Type B pancreatic cell (in vitro differentiated cells): Measurements from ENCODE around the gene GLIPR1L2. TPM values are rescaled to one million over a fixed set of nuclear protein-coding genes. Genes with fewer than 3 reads are reported as not detected.
"Not testable (repeated sequence)": the region's sequence is repeated elsewhere in the genome, so short reads cannot be mapped to it uniquely, and the experiment has no call there.

Source experiments
- DNase-seq: peaks from one replicate; pipeline ENCODE4 v3.0.0; 2021; ENCODE audit warnings: mixed read lengths; ENCODE audit not compliant: unreplicated experiment; ENCODE audit errors: extremely low spot score
- H3K27ac Mint-ChIP-seq: 2 replicates; pipeline ENCODE4 v1.8.0; 2021; ENCODE audit warnings: mild to moderate bottlenecking, mixed read lengths
- H3K27me3 Mint-ChIP-seq: 2 replicates; pipeline ENCODE4 v1.8.0; 2021; ENCODE audit warnings: mixed read lengths
- H3K36me3 Mint-ChIP-seq: 2 replicates; pipeline ENCODE4 v1.8.0; 2021; ENCODE audit warnings: mixed read lengths
- H3K4me1 Mint-ChIP-seq: one replicate; pipeline ENCODE4 v1.8.0; 2021; ENCODE audit warnings: mixed read lengths; ENCODE audit not compliant: unreplicated experiment
- H3K4me3 Mint-ChIP-seq: 2 replicates; pipeline ENCODE4 v1.8.0; 2021; ENCODE audit warnings: mild to moderate bottlenecking, mixed read lengths
- H3K9me3 Mint-ChIP-seq: 2 replicates; pipeline ENCODE4 v1.8.0; 2021; ENCODE audit warnings: mixed read lengths
- long read RNA-seq: library from polyadenylated mRNA; unstranded; transcript quantifications from one replicate; pipeline ENCODE4 v2.0.0, GENCODE V29; 2020
- total RNA-seq: library from RNA; stranded (reverse); gene quantifications from 2 replicates; pipeline ENCODE4 v1.2.1, GENCODE V29; 2021; ENCODE audit warnings: low replicate concordance
- TF ChIP-seq, protein P1 (sequence below): fragments of 200-600 bp; sonication (generic); conservative IDR thresholded peaks from 2 replicates; pipeline ENCODE4 v1.5.0; 2021; ENCODE audit warnings: antibody characterized with exemption, mild to moderate bottlenecking

Gene GLIPR1L2
- total RNA-seq = 0.17 and 0.77 TPM in 2 replicates
- long read RNA-seq, partial matches to known transcripts = 0 of 4 reads
- long read RNA-seq, other reads (novel, unspliced or antisense) = 0 of 4 reads

- Mint-ChIP-seq H3K9me3 (no peaks in the 10 kb centered on the region), H3K27ac (peak within 1 kb of the TSS; percentile 95), H3K4me3 (peak within 1 kb of the TSS; percentile 95), H3K36me3 (peaks cover 3% of the 10 kb centered on the region), H3K4me1 (peaks cover 23% of the 10 kb centered on the region), H3K27me3 (no peaks in the 10 kb centered on the region)
- peak; percentile 97 for DNase-seq
- TF ChIP-seq, protein P1, sequence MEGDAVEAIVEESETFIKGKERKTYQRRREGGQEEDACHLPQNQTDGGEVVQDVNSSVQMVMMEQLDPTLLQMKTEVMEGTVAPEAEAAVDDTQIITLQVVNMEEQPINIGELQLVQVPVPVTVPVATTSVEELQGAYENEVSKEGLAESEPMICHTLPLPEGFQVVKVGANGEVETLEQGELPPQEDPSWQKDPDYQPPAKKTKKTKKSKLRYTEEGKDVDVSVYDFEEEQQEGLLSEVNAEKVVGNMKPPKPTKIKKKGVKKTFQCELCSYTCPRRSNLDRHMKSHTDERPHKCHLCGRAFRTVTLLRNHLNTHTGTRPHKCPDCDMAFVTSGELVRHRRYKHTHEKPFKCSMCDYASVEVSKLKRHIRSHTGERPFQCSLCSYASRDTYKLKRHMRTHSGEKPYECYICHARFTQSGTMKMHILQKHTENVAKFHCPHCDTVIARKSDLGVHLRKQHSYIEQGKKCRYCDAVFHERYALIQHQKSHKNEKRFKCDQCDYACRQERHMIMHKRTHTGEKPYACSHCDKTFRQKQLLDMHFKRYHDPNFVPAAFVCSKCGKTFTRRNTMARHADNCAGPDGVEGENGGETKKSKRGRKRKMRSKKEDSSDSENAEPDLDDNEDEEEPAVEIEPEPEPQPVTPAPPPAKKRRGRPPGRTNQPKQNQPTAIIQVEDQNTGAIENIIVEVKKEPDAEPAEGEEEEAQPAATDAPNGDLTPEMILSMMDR = peak; percentile 89
These were observed at the start of gene GLIPR1L2 for GRCh38 chr12:75390899-75391538. TSS of gene GLIPR1L2 (plus strand) at chr12:75391089. CDS start at chr12:75391117, 28 bp downstream.

- TF ChIP-seq, protein P1 = no peak
- no peaks in the 10 kb centered on the region for H3K27me3 Mint-ChIP-seq
- no peak for DNase-seq
- no peak overlapping the region for H3K4me3 Mint-ChIP-seq
- H3K9me3 Mint-ChIP-seq = no peaks in the 10 kb centered on the region
- H3K27ac Mint-ChIP-seq = no peak overlapping the region
- no peaks in the 10 kb centered on the region for H3K36me3 Mint-ChIP-seq
- H3K4me1 Mint-ChIP-seq = no peaks in the 10 kb centered on the region
These were observed 49.0 kb upstream of the GLIPR1L2 start for GRCh38 chr12:75341873-75342272.

DNA sequence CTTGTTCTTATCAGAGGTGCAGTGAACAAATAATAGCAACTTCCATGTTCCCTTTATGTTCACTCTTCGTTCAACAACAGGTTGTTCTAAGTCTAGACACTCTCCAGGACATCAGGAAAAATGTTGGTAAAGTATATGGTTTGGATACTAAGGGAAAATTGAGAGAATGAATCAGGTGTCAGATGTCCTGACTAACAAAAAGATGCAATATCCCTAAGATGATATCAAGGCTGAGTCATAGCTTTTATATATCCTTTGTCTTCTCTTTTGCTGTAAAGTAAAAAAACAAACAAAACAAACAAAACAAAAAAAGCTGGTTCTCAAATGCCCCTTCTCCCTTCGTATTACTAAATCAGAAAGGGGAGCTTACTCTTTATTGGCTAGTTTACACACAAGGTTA, 45.4 kb upstream of the GLIPR1L2 start:
- Mint-ChIP-seq H3K4me1 (no peaks in the 10 kb centered on the region), H3K4me3 (no peak overlapping the region), H3K27ac (no peak overlapping the region), H3K27me3 (no peaks in the 10 kb centered on the region), H3K36me3 (no peaks in the 10 kb centered on the region), H3K9me3 (no peaks in the 10 kb centered on the region)
- no peak for DNase-seq
- TF ChIP-seq, protein P1 = no peak

DNA sequence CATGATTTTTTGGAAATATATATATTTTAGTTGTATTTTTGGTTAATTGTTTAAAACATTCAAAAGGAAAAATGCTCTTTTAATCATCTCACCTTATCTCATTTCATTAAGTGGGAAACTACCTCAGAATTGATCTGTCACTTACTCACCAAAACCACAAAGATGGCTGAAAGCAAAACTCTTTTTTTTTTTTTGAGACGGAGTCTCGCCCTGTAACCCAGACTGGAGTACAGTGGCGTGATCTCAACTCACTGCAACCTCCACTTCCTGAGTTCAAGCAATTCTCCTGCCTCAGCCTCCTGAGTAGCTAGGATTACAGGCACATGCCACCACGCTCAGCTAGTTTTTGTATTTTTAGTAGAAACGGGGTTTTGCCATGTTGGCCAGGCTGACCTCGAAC, 44.7 kb upstream of the GLIPR1L2 start:
- not testable (repeated sequence) for H3K36me3 Mint-ChIP-seq, H3K27me3 Mint-ChIP-seq, H3K9me3 Mint-ChIP-seq, H3K4me1 Mint-ChIP-seq, H3K27ac Mint-ChIP-seq, DNase-seq, H3K4me3 Mint-ChIP-seq

GRCh38 chr12:75349946-75350345, 40.9 kb upstream of the GLIPR1L2 start:
- Mint-ChIP-seq H3K27ac (no peak overlapping the region), H3K4me1 (no peaks in the 10 kb centered on the region), H3K27me3 (no peaks in the 10 kb centered on the region), H3K4me3 (no peak overlapping the region), H3K36me3 (no peaks in the 10 kb centered on the region), H3K9me3 (peaks cover 10% of the 10 kb centered on the region)
- TF ChIP-seq, protein P1 = no peak
- no peak for DNase-seq

DNA sequence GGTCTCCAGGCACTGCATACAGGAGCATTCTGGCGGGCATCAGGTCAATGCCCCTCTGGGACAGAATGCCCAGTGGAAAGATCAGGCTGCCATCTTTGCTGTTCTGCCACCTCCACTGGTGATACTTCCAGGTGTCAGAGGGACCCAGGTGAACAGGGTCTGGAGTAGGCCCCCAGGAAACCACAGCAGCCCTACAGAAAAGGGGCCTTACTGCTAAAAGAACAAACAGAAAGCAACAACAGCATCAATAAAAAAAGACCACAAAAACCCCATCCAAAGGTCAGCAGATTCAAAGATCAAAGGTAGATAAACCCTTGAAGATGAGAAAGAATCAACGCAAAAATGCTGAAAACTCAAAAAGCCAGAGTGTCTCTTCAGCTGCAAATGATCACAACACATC, 40.5 kb upstream of the GLIPR1L2 start:
- H3K27ac Mint-ChIP-seq = no peak overlapping the region
- no peaks in the 10 kb centered on the region for H3K4me1 Mint-ChIP-seq
- H3K9me3 Mint-ChIP-seq = peaks cover 10% of the 10 kb centered on the region
- no peak overlapping the region for H3K4me3 Mint-ChIP-seq
- no peak for DNase-seq
- TF ChIP-seq, protein P1 = no peak
- no peaks in the 10 kb centered on the region for H3K27me3 Mint-ChIP-seq
- no peaks in the 10 kb centered on the region for H3K36me3 Mint-ChIP-seq
